Tibial nerve (tissue), 4 donors: ENCODE data around the gene ECPAS. TPM values are rescaled to one million over a fixed set of nuclear protein-coding genes. Genes with fewer than 3 reads are reported as not detected.
"Not testable (repeated sequence)": the region's sequence is repeated elsewhere in the genome, so short reads cannot be mapped to it uniquely, and the experiment has no call there.

Experiments used
- DNase-seq, 2 donors: peaks; one replicate each; pipeline ENCODE4 v3.0.0-alpha.2; 2019; ENCODE audit warnings: low spot score in 2 of 2
- H3K27ac ChIP-seq, 4 donors: fragments of 200-600 bp; sonication (generic) in 3 of 4; one replicate each; pipeline ENCODE4 v1.5.1; 2017 to 2019; ENCODE audit warnings: mild to moderate bottlenecking in 1 of 4
- H3K27me3 ChIP-seq, 2 donors: fragments of 200-600 bp; sonication (generic) in 1 of 2; one replicate each; pipeline versions ENCODE4 v1.5.1 to v1.6.0; 2017 to 2019
- H3K36me3 ChIP-seq, 3 donors: fragments of 200-600 bp; sonication (generic); one replicate each; pipeline ENCODE4 v1.5.1; 2018 to 2019
- H3K4me1 ChIP-seq, 4 donors: fragments of 200-600 bp; sonication (generic) in 3 of 4; one replicate each; pipeline ENCODE4 v1.5.1; 2017 to 2019
- H3K4me3 ChIP-seq, 4 donors: fragments of 200-600 bp; sonication (generic) in 3 of 4; one replicate each; pipeline ENCODE4 v1.5.1; 2017 to 2019; ENCODE audit warnings: mild to moderate bottlenecking in 1 of 4, moderate library complexity in 1 of 4
- H3K9me3 ChIP-seq, 4 donors: fragments of 200-600 bp; sonication (generic) in 3 of 4; one replicate each; pipeline ENCODE4 v1.5.1; 2017 to 2019
- EP300 ChIP-seq, 2 donors: sonication (generic); formaldehyde crosslinking; IDR thresholded peaks; one replicate each; pipeline ENCODE4 v1.6.1; 2017; ENCODE audit warnings: antibody characterized with exemption in 2 of 2, mild to moderate bottlenecking in 1 of 2
- POLR2A ChIP-seq, 2 donors: fragments of 450-650 bp; IDR thresholded peaks; one replicate each; pipeline ENCODE4 v1.6.1; 2017; ENCODE audit warnings: antibody characterized with exemption in 2 of 2, mild to moderate bottlenecking in 2 of 2, moderate library complexity in 2 of 2
- WGBS, 2 donors: methylation state at CpG; one replicate each; pipeline ENCODE4 v1.1.5; 2018; 5-methylcytosine and 5-hydroxymethylcytosine counted together
- total RNA-seq, 4 donors: library from RNA; depleted of rRNA; stranded (reverse); fragments of >200 nt; gene quantifications; one replicate each; pipeline ENCODE4 v1.1.0, GENCODE V29; 2016
- TF ChIP-seq, protein P1 (sequence below), 5 experiments: fragments of 200-600 bp in 3 of 5; fragments of 450-650 bp in 2 of 5; sonication (generic) in 3 of 5; IDR thresholded peaks; one replicate each; pipeline ENCODE4 v1.5.1; 2016 to 2019; ENCODE audit warnings: antibody characterized with exemption in 5 of 5, mild to moderate bottlenecking in 3 of 5, moderate library complexity in 2 of 5

The ECPAS gene
- total RNA-seq, 4 donors from 2014 or later = 87.9 to 150 (median 96.6) TPM

DNA sequence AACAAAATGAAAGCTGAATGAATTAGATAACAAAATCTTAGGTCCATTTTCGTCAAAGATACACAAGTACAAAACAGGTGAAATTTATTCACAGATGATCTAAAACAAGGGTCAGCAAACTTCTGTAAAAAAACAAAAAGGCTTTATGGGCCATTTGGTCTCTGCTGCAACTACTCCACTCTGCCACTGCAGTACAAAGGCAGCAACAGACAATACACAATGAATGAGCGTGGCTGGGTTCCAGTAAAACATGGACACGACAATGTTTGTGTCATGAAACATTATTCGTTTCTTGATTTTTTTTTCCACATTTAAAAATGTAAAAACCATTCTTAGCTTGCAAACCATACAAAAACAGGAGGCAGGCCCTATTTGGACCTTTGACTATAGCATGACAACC, 71.9 kb downstream of the ECPAS start:
- DNase-seq = peak in 1 of 2 donors; percentile 9
- peaks cover 0 to 5% (median 0%) of the 10 kb centered on the region in 4 donors for H3K4me1 ChIP-seq
- H3K27me3 ChIP-seq = no peaks in the 10 kb centered on the region
- no peak for TF ChIP-seq POLR2A (IDR thresholded peaks at IDR 0.05)
- TF ChIP-seq, protein P1, sequence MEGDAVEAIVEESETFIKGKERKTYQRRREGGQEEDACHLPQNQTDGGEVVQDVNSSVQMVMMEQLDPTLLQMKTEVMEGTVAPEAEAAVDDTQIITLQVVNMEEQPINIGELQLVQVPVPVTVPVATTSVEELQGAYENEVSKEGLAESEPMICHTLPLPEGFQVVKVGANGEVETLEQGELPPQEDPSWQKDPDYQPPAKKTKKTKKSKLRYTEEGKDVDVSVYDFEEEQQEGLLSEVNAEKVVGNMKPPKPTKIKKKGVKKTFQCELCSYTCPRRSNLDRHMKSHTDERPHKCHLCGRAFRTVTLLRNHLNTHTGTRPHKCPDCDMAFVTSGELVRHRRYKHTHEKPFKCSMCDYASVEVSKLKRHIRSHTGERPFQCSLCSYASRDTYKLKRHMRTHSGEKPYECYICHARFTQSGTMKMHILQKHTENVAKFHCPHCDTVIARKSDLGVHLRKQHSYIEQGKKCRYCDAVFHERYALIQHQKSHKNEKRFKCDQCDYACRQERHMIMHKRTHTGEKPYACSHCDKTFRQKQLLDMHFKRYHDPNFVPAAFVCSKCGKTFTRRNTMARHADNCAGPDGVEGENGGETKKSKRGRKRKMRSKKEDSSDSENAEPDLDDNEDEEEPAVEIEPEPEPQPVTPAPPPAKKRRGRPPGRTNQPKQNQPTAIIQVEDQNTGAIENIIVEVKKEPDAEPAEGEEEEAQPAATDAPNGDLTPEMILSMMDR (IDR thresholded peaks at IDR 0.05) = peak in 3 of 5 experiments; percentile 18 to 29 (median 23)
- 43 to 53% methylated on average over 4 of the region's 4 CpGs for WGBS, 2 donors
- peak overlapping the region in 2 of 4 donors; percentile 47 to 49 for H3K27ac ChIP-seq
- peaks cover 3 to 95% (median 11%) of the 10 kb centered on the region in 3 donors for H3K36me3 ChIP-seq
- H3K9me3 ChIP-seq = no peaks in the 10 kb centered on the region
- no peak overlapping the region for H3K4me3 ChIP-seq

DNA sequence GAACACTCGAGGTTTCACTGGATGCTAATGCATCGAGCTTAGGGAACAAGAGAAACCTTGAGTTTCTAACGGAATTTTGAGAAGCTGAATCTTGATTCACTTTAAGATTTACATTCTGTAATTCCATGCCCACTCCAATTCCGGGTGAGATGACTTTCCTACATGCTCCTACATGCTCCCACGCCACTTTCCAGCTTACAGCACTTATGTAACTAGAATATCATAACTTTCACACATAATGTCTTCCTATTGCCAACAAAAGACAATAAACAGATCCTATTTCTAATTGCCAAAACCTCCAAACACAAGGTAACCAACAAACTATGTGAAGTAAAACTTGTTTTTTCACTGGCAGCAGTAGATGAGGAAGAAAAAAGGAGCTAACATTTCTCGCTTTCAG, 72.9 kb downstream of the ECPAS start:
- Histone ChIP-seq H3K36me3 (peaks cover 3 to 95% (median 9%) of the 10 kb centered on the region in 3 donors), H3K9me3 (peaks cover 0 to under 1% (median 0%) of the 10 kb centered on the region in 4 donors), H3K4me1 (peaks cover 0 to 5% (median 0%) of the 10 kb centered on the region in 4 donors), H3K4me3 (no peak overlapping the region), H3K27ac (peak overlapping the region in 2 of 4 donors; percentile 8 to 47), H3K27me3 (no peaks in the 10 kb centered on the region)
- DNase-seq = no peak
- 75 to 85% methylated on average over 6 of the region's 6 CpGs for WGBS, 2 donors
- TF ChIP-seq POLR2A (IDR thresholded peaks at IDR 0.05) = no peak
- TF ChIP-seq EP300 (IDR thresholded peaks at IDR 0.05) = no peak
- TF ChIP-seq, protein P1 (IDR thresholded peaks at IDR 0.05) = no peak

DNA sequence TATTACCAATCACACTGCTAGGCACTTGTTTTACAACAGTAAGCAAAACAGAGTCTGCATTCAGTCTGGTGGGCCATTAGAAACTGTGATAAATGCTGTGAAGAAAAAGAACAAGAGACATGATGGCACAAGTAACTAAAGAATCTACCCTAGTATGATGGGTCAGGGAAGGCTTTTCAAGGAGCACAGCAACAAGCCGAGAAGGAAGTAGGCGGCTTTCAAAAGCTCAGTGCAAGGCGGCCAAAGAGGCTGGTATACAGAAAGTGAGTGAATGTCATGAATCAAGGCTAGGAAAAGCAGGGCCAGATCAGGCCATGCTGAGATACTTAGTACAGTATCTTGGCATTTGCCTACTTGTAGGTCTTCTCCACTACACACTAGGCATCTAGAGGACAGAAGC, 76.4 kb downstream of the ECPAS start:
- WGBS, 2 donors = 72 to 86% methylated on average over 3 of the region's 3 CpGs
- Histone ChIP-seq H3K36me3 (peaks cover under 1 to 95% (median 14%) of the 10 kb centered on the region in 3 donors), H3K9me3 (peaks cover 0 to 18% (median 2%) of the 10 kb centered on the region in 4 donors), H3K27me3 (no peaks in the 10 kb centered on the region), H3K4me3 (no peak overlapping the region), H3K27ac (no peak overlapping the region), H3K4me1 (peaks cover 0 to 4% (median 0%) of the 10 kb centered on the region in 4 donors)
- TF ChIP-seq EP300 (IDR thresholded peaks at IDR 0.05) (no peak), POLR2A (IDR thresholded peaks at IDR 0.05) (no peak)
- TF ChIP-seq, protein P1 (IDR thresholded peaks at IDR 0.05) = no peak
- DNase-seq = no peak

DNA sequence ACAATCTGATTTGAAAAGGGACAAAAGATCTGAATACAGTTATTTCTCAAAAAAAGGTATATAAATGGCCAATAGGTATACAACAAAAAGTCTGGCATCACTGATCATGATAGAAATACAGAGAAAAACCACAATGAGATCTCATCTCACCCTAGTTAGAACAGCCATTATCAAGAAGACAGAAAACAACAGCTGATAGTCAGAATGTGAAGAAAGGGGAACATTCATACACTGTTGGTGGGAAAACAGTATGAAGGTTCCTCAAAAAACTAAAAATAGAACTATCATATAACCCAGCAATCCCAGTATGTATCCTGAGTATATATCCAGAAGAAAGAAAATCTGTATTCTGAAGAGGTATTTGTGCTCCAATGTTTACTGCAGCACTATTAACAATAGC, 78.5 kb downstream of the ECPAS start:
- no peak for DNase-seq
- Histone ChIP-seq H3K36me3 (peaks cover 0 to 100% (median 23%) of the 10 kb centered on the region in 3 donors), H3K9me3 (peaks cover 0 to 33% (median 7%) of the 10 kb centered on the region in 4 donors), H3K27ac (no peak overlapping the region), H3K27me3 (no peaks in the 10 kb centered on the region), H3K4me3 (no peak overlapping the region), H3K4me1 (no peaks in the 10 kb centered on the region)
- TF ChIP-seq POLR2A (IDR thresholded peaks at IDR 0.05) = no peak
- TF ChIP-seq, protein P1 (IDR thresholded peaks at IDR 0.05) = no peak
- TF ChIP-seq EP300 (IDR thresholded peaks at IDR 0.05) = no peak

DNA sequence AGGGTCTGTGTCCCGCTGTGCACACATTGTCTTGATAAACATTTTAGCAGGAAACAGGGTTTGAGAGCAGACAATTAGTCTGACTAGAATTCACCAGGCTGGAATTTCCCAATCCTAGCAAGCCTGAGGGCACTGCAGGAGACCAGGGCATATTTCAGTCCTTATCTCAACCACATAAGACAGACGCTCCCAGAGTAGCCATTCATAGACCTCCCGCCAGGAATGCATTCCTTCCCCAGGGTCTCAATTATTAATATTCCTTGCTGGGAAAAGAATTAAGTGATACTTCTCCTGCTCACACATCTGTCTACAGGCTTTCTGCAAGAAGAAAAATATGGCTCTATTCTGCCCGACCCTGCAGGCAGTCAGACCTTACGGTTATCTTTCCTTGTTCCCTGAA, 82.7 kb downstream of the ECPAS start:
- DNase-seq, H3K27me3 ChIP-seq, H3K4me3 ChIP-seq, H3K27ac ChIP-seq, H3K4me1 ChIP-seq: not testable (repeated sequence)
- Histone ChIP-seq H3K36me3 (peaks cover 0 to 98% (median 22%) of the 10 kb centered on the region in 3 donors), H3K9me3 (peaks cover 0 to 44% (median 9%) of the 10 kb centered on the region in 4 donors)
- WGBS, 2 donors = 97 to 98% methylated on average over 5 of the region's 5 CpGs

DNA sequence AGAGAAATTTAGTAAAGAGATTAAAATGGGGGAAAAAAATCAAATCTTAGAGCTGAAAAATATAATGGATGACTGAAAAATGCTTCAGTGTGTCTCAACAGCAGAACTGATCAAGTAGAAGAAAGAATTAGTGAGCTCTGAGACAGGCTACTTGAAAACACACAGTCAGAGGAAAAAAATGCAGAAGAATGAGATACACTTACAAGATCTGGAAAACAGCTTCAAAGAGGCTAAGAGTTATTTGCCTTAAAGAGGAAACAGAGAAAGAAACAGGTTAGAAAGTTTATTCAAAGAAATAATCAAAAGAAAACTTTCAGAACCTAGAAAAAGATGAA, 83.7 kb downstream of the ECPAS start:
- DNase-seq = no peak
- no peaks in the 10 kb centered on the region for H3K4me1 ChIP-seq
- peaks cover 0 to 38% (median 9%) of the 10 kb centered on the region in 4 donors for H3K9me3 ChIP-seq
- no peaks in the 10 kb centered on the region for H3K27me3 ChIP-seq
- H3K36me3 ChIP-seq = peaks cover 0 to 98% (median 18%) of the 10 kb centered on the region in 3 donors
- H3K27ac ChIP-seq = no peak overlapping the region
- TF ChIP-seq, protein P1 (IDR thresholded peaks at IDR 0.05) = no peak
- TF ChIP-seq EP300 (IDR thresholded peaks at IDR 0.05) (no peak), POLR2A (IDR thresholded peaks at IDR 0.05) (no peak)
- no peak overlapping the region for H3K4me3 ChIP-seq
